ENCODE data around the gene UNC45A. TPM values are rescaled to one million over a fixed set of nuclear protein-coding genes. Genes with fewer than 3 reads are reported as not detected.

The UNC45A gene
- total RNA-seq, 1 donor from 2014 or later = 72.8 TPM

GRCh38 chr15:90949979-90950675 lies 15.0 kb downstream of the UNC45A start:
- Mint-ChIP-seq H3K9me3 (no peaks in the 10 kb centered on the region), H3K4me1 (peaks cover 5% of the 10 kb centered on the region), H3K27me3 (no peaks in the 10 kb centered on the region), H3K4me3 (no peak overlapping the region), H3K36me3 (ENCODE audit: low read depth) (peaks cover 70% of the 10 kb centered on the region), H3K27ac (no peak overlapping the region)
- DNase-seq (no peak), ATAC-seq (ENCODE audit: low read depth) (no peak)
- POLR2A ChIA-PET = interaction anchor here (0.6 kb wide), 1 partner anchor 9 kb away, joined by 6 read pairs; no protein-coding TSS in a partner anchor
- intact Hi-C loops (cut with micrococcal nuclease) = loop anchor here (10.0 kb wide), 1 partner anchor 1125 kb away; no protein-coding TSS in a partner anchor
- TF ChIP-seq CTCF (IDR thresholded peaks at IDR 0.05) = no peak
- CTCF ChIA-PET = no interaction called here

DNA sequence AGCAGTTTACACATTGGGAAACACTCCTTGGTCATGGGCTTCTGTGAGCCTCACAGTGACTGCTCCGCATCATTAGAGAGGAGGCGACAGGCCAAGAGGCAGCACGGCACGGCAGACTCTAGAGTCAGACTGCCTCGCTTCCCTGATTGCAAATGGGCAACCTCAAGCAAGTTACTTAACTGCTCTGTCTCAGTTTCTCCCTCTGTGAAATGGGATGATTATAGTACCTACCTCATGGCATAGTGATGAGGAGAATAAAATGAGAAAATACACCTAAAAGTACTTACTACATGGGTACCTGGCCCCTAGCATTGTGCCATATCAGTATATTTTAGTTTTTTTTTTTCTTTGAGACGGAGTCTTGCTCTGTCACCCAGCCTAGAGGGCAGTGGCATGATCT lies 15.6 kb downstream of the UNC45A start:
- Mint-ChIP-seq H3K4me1 (peaks cover 9% of the 10 kb centered on the region), H3K36me3 (ENCODE audit: low read depth) (peaks cover 68% of the 10 kb centered on the region), H3K4me3 (no peak overlapping the region), H3K9me3 (no peaks in the 10 kb centered on the region), H3K27me3 (no peaks in the 10 kb centered on the region), H3K27ac (no peak overlapping the region)
- ATAC-seq (ENCODE audit: low read depth) (no peak), DNase-seq (no peak)
- TF ChIP-seq CTCF (IDR thresholded peaks at IDR 0.05) = no peak
- intact Hi-C loops (cut with micrococcal nuclease) = loop anchor here (10.0 kb wide), 1 partner anchor 1124 kb away; no protein-coding TSS in a partner anchor
- ChIA-PET CTCF (no interaction called here), POLR2A (interaction anchor here (0.6 kb wide), 1 partner anchor 8 kb away, joined by 6 read pairs; no protein-coding TSS in a partner anchor)

- intact Hi-C loops (cut with micrococcal nuclease) = loop anchor here (10.0 kb wide), 1 partner anchor 1122 kb away; no protein-coding TSS in a partner anchor
Measured at GRCh38 chr15:90952901-90953677, 18.0 kb downstream of the UNC45A start.

DNA sequence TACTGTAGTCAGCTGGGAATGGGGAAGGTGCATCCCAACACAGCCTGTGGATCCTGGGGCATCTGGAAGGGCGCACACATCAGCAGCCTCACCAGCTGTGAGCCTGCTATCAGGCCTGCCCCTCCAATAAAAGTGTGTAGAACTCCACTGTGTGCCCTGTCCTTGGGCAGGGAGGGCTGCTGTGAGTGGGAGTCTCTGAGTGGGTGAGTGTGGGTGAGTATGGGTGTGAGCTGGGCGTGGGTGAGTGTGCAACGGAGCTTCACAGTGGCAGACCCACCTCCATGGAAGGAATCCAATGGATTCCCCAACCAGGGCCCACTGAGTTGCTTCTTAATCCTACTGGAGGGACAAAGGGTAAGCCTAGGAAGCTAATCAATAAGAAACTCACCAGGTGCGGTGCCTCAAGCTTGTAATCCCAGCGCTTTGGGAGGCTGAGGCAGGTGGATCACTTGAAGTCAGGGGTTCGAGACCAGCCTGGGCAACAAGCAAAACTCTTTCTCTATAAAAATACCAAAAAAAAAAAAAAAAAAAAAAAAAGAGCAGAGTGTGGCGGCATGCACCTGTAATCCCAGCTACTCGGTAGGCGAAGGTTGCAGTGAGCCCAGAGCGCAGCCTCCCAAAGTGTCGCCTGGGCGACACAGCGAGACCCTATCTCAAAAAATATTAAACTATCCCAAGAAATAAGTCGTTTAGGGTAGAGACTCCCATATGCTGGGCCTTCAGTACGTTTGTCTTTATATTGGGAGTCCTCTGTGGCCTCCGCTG lies 19.0 kb downstream of the UNC45A start:
- ATAC-seq (ENCODE audit: low read depth) (no peak), DNase-seq (no peak)
- Mint-ChIP-seq H3K4me1 (peaks cover 21% of the 10 kb centered on the region), H3K9me3 (no peaks in the 10 kb centered on the region), H3K27ac (peak overlapping the region; percentile 92), H3K4me3 (peak overlapping the region; percentile 88), H3K36me3 (ENCODE audit: low read depth) (peaks cover 44% of the 10 kb centered on the region), H3K27me3 (no peaks in the 10 kb centered on the region)
- ChIA-PET CTCF (interaction anchor here (0.8 to 4.7 kb wide), 5 partner anchors 20 to 318 kb away, joined by 4 to 33 read pairs (median 8); partner anchors contain the start of genes HDDC3 and UNC45A), POLR2A (interaction anchor here (0.6 to 2.5 kb wide), 14 partner anchors 8 to 723 kb away, joined by 3 to 26 read pairs (median 4); partner anchors contain the start of genes HDDC3, MAN2A2, PRC1 and UNC45A)
- no peak for TF ChIP-seq CTCF (IDR thresholded peaks at IDR 0.05)
- intact Hi-C loops (cut with micrococcal nuclease) = loop anchor here (1.0 to 10.0 kb wide), 4 partner anchors 19 to 1121 kb away; partner anchors contain the start of genes PRC1 and UNC45A

More at GRCh38 chr15:90952901-90953677, 18.0 kb downstream of the UNC45A start:
- Mint-ChIP-seq H3K36me3 (ENCODE audit: low read depth) (peaks cover 53% of the 10 kb centered on the region), H3K4me1 (peaks cover 21% of the 10 kb centered on the region), H3K27me3 (no peaks in the 10 kb centered on the region), H3K27ac (no peak overlapping the region), H3K4me3 (no peak overlapping the region), H3K9me3 (no peaks in the 10 kb centered on the region)
- ChIA-PET CTCF (no interaction called here), POLR2A (interaction anchor here (2.2 to 2.5 kb wide), 2 partner anchors 18 to 22 kb away, joined by 23 to 26 read pairs; partner anchors contain the start of genes HDDC3 and UNC45A)
- ATAC-seq (ENCODE audit: low read depth) (no peak), DNase-seq (no peak)
- no peak for TF ChIP-seq CTCF (IDR thresholded peaks at IDR 0.05)

All from activated B cell treated with CpG ODN at 0.5 μM for 24 hours (primary cell).